Stimulated activated CD8-positive, alpha-beta memory T cell treated with anti-CD3 and anti-CD28 coated beads, Interleukin-7, amount 100 ng/mL, for 24 hours (primary cell): ENCODE data around the gene TAF11L13.

ENCODE experiments used
- DNase-seq: peaks from one replicate; pipeline ENCODE4 v3.0.0-alpha.2; 2020; ENCODE audit warnings: low read depth

TAF11L13 gene

DNA sequence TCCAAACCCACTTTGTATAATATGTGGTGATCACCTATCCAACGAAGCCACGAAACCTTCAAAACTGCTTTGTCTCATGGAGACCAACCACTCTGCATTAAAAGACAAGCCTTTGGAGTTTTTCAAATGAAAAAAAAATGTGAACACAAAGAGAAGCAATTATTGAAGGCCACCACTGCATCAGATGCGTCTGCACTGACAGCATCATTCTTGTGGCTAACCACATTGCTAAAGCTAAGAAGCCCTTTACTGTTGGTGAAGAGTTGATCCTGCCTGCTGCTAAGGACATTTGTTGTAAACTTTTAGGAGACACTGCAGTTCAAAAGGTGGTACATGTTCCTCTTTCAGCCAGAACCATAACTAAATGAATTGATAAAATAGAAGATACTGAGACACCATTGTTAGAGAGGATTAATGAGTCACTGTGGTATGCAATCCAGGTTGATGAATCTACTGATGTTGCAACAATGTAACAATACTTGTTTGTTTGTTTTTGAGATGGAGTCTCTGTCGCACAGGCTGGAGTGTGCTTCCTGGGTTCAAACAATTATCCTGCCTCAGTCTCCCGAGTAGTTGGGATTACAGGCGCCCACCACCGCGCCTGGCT, 47.8 kb downstream of the TAF11L13 start:
- no peak for DNase-seq

DNA sequence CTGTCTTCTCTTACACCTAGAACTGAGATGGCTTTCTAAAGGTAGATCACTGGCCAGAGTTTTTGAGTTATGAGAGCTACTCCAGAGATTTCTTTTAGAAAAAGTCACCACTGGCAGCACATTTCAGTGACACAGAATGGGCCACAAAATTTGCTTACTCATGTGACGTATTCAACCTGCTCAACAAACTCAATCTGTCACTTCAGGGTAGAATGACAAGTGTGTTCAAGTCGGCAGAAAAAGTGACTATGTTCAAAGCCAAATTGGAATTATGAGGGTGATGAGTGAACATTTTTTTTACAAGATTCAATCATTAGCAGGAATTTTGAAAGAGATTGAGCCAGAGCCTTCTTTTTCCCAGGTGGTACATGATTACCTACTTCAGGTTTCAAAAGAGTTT, 48.8 kb downstream of the TAF11L13 start:
- DNase-seq: no peak
